Measurements from ENCODE around the gene CALY. TPM values are rescaled to one million over a fixed set of nuclear protein-coding genes. Genes with fewer than 3 reads are reported as not detected.

CALY gene
- polyA plus RNA-seq, 2 of the 4 experiments (the other 2 are of a cell fraction) = 0.30 to 0.63 TPM

- peak overlapping the region; percentile 69 for H3K4me2 ChIP-seq
- peak overlapping the region; percentile 23; the same call in 1 of the 3 replicates for H3K4me3 ChIP-seq
- POLR2A ChIA-PET = interaction anchor here (1.7 kb wide), 1 partner anchor 44 kb away, joined by 4 read pairs; the partner anchor contains the start of gene ECHS1
- no peaks in the 10 kb centered on the region for H3K9me3 ChIP-seq
- CTCF ChIA-PET = interaction anchor here (0.6 to 4.2 kb wide), 52 partner anchors 10 to 742 kb away, joined by 3 to 76 read pairs (median 4); partner anchors contain the start of genes FUOM, MTG1, PAOX and PRAP1
- peak; percentile 51 for FAIRE-seq
- H3K27ac ChIP-seq = peak overlapping the region in 1 of 2 experiments; percentile 65; a peak in 2 of 6 replicates
- ATAC-seq = peak; percentile 70 to 90
- H3K4me1 ChIP-seq = peaks cover 23% of the 10 kb centered on the region
- WGBS (ENCODE audit: missing lambda C conversion rate) = 8% methylated on average over 30 of the region's 37 CpGs
- peak; percentile 85 to 89 for DNase-seq (ENCODE audit: low read depth in 1 of 2, low spot score in 1 of 2)
- no peak for TF ChIP-seq POLR2A (IDR thresholded peaks at IDR 0.05; ENCODE audit: low read length)
- no peak for TF ChIP-seq ZSCAN20 (CRISPR knock-in tag; IDR thresholded peaks at IDR 0.05)
- TF ChIP-seq FOXS1 (CRISPR knock-in tag; IDR thresholded peaks at IDR 0.05) = no peak
- no peak for TF ChIP-seq SREBF2 (IDR thresholded peaks at IDR 0.05)
- no peak for TF ChIP-seq EP300 (IDR thresholded peaks at IDR 0.05)
- TF ChIP-seq RFX5 (IDR thresholded peaks at IDR 0.05) = no peak
- TF ChIP-seq, protein P1, sequence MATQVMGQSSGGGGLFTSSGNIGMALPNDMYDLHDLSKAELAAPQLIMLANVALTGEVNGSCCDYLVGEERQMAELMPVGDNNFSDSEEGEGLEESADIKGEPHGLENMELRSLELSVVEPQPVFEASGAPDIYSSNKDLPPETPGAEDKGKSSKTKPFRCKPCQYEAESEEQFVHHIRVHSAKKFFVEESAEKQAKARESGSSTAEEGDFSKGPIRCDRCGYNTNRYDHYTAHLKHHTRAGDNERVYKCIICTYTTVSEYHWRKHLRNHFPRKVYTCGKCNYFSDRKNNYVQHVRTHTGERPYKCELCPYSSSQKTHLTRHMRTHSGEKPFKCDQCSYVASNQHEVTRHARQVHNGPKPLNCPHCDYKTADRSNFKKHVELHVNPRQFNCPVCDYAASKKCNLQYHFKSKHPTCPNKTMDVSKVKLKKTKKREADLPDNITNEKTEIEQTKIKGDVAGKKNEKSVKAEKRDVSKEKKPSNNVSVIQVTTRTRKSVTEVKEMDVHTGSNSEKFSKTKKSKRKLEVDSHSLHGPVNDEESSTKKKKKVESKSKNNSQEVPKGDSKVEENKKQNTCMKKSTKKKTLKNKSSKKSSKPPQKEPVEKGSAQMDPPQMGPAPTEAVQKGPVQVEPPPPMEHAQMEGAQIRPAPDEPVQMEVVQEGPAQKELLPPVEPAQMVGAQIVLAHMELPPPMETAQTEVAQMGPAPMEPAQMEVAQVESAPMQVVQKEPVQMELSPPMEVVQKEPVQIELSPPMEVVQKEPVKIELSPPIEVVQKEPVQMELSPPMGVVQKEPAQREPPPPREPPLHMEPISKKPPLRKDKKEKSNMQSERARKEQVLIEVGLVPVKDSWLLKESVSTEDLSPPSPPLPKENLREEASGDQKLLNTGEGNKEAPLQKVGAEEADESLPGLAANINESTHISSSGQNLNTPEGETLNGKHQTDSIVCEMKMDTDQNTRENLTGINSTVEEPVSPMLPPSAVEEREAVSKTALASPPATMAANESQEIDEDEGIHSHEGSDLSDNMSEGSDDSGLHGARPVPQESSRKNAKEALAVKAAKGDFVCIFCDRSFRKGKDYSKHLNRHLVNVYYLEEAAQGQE (IDR thresholded peaks at IDR 0.05) = no peak
- TF ChIP-seq CEBPB (IDR thresholded peaks at IDR 0.05) = no peak
- TF ChIP-seq SMC3 (IDR thresholded peaks at IDR 0.05) = peak; percentile 77
- TF ChIP-seq MAX (IDR thresholded peaks at IDR 0.05) = peak; percentile 56; the same call in 1 of the 2 replicates
- TF ChIP-seq ZFP36 (IDR thresholded peaks at IDR 0.05; ENCODE audit: borderline replicate concordance, partially characterized antibody) = no peak
- TF ChIP-seq NPAS2 (CRISPR knock-in tag; IDR thresholded peaks at IDR 0.05; ENCODE audit: borderline replicate concordance) = no peak
- no peak for TF ChIP-seq FOSL2 (IDR thresholded peaks at IDR 0.05)
- TF ChIP-seq FOSL2 (CRISPR knock-in tag; IDR thresholded peaks at IDR 0.05) = no peak
- TF ChIP-seq EHMT2 (IDR thresholded peaks at IDR 0.05; ENCODE audit: low read depth) = no peak
- TF ChIP-seq HEYL (CRISPR knock-in tag; IDR thresholded peaks at IDR 0.05) = no peak
- TF ChIP-seq ESRRA (IDR thresholded peaks at IDR 0.05; ENCODE audit: borderline replicate concordance, low read length) = no peak
- no peak for TF ChIP-seq ELK1 (IDR thresholded peaks at IDR 0.05; ENCODE audit: low read depth, low read length)
- TF ChIP-seq RAD21 (conservative IDR thresholded peaks at IDR 0.05 in 1 of 2, IDR thresholded peaks at IDR 0.05 in 1 of 2) = peak; percentile 75 to 83
- TF ChIP-seq KDM1A (IDR thresholded peaks at IDR 0.05; ENCODE audit: low read depth) = no peak
- TF ChIP-seq EHF (CRISPR knock-in tag; IDR thresholded peaks at IDR 0.05) = no peak
- TF ChIP-seq PHF8 (IDR thresholded peaks at IDR 0.05; ENCODE audit: borderline replicate concordance, low read depth) = no peak
- no peak for TF ChIP-seq HOXB5 (CRISPR knock-in tag; IDR thresholded peaks at IDR 0.05)
- no peak for TF ChIP-seq HOXB13 (CRISPR knock-in tag; IDR thresholded peaks at IDR 0.05; ENCODE audit: low read depth)
- TF ChIP-seq, protein P2, sequence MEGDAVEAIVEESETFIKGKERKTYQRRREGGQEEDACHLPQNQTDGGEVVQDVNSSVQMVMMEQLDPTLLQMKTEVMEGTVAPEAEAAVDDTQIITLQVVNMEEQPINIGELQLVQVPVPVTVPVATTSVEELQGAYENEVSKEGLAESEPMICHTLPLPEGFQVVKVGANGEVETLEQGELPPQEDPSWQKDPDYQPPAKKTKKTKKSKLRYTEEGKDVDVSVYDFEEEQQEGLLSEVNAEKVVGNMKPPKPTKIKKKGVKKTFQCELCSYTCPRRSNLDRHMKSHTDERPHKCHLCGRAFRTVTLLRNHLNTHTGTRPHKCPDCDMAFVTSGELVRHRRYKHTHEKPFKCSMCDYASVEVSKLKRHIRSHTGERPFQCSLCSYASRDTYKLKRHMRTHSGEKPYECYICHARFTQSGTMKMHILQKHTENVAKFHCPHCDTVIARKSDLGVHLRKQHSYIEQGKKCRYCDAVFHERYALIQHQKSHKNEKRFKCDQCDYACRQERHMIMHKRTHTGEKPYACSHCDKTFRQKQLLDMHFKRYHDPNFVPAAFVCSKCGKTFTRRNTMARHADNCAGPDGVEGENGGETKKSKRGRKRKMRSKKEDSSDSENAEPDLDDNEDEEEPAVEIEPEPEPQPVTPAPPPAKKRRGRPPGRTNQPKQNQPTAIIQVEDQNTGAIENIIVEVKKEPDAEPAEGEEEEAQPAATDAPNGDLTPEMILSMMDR (IDR thresholded peaks at IDR 0.05) = peak; percentile 92
- no peak for TF ChIP-seq HOXA7 (CRISPR knock-in tag; IDR thresholded peaks at IDR 0.05)
- TF ChIP-seq, protein P3, sequence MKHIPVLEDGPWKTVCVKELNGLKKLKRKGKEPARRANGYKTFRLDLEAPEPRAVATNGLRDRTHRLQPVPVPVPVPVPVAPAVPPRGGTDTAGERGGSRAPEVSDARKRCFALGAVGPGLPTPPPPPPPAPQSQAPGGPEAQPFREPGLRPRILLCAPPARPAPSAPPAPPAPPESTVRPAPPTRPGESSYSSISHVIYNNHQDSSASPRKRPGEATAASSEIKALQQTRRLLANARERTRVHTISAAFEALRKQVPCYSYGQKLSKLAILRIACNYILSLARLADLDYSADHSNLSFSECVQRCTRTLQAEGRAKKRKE (CRISPR knock-in tag; IDR thresholded peaks at IDR 0.05; ENCODE audit: low read depth) = no peak
- TF ChIP-seq FOSB (CRISPR knock-in tag; IDR thresholded peaks at IDR 0.05) = no peak
- TF ChIP-seq, protein P4, sequence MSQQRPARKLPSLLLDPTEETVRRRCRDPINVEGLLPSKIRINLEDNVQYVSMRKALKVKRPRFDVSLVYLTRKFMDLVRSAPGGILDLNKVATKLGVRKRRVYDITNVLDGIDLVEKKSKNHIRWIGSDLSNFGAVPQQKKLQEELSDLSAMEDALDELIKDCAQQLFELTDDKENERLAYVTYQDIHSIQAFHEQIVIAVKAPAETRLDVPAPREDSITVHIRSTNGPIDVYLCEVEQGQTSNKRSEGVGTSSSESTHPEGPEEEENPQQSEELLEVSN (IDR thresholded peaks at IDR 0.05; ENCODE audit: borderline replicate concordance, low read depth) = no peak
- no peak for TF ChIP-seq RCOR1 (IDR thresholded peaks at IDR 0.05; ENCODE audit: low read depth, low read length)
- peak; percentile 16; the same call in 1 of the 2 replicates for TF ChIP-seq RARB (CRISPR knock-in tag; IDR thresholded peaks at IDR 0.05)
- no peak for TF ChIP-seq CHD4 (IDR thresholded peaks at IDR 0.05; ENCODE audit: borderline replicate concordance)
- no peak for TF ChIP-seq CBX8 (IDR thresholded peaks at IDR 0.05)
- TF ChIP-seq CHD2 (IDR thresholded peaks at IDR 0.05; ENCODE audit: low read length, partially characterized antibody) = no peak
Measured at GRCh38 chr10:133329491-133330202, 7.0 kb downstream of the CALY start.
